ENCODE results near the gene ANKRD33B. TPM values are rescaled to one million over a fixed set of nuclear protein-coding genes. Genes with fewer than 3 reads are reported as not detected.
A peak's percentile ranks its signal among the peaks of the same experiment; 100 is the strongest.

Gene ANKRD33B
- total RNA-seq, 1 donor from 2014 or later, result 14.2 TPM

DNA sequence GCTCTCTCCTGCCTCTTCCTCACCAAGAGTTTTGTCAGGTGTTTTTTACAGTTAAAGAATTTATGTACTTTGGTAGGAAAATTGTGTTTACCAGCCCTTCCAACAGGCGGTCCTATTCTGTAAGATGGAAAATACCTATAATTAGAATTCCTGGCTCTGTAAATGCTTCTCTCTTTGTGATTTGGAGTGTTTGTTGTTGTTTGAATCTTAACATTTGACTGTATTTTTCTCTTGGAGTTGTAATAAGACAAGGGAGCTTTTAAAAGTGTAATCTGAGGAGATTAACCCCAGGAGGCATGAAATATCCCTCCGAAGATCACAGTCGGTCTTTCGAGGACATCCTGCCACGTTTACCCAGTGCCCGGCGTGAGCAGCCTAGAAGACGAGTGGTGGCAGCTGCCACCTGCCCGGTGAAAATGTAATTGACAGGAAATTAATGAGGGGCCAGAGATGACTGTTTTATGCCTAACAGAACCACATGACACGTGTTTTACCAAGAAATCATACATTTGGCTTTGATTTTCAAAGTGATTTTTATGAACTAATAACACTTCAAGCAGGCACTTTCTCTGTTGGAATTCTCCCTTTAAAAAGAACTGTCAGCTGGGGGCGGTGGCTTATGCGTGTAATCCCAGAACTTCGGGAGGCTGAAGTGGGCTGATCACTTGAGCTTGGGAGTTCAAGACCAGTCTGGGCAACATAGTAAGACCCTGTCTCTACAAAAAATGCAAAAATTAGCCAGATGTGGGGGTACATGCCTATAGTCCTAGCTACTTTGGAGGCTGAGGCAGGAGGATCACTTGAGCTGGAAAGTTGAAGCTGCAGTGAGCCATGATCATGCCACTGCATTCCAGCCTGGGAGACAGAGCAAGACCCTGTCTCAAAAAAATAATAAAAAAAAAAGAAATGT is 20.0 kb downstream of the ANKRD33B start:
- H3K4me3 ChIP-seq, result no peak overlapping the region
- H3K36me3 ChIP-seq, result no peaks in the 10 kb centered on the region
- no peak for TF ChIP-seq POLR2A (IDR thresholded peaks at IDR 0.05)
- TF ChIP-seq, protein P1, sequence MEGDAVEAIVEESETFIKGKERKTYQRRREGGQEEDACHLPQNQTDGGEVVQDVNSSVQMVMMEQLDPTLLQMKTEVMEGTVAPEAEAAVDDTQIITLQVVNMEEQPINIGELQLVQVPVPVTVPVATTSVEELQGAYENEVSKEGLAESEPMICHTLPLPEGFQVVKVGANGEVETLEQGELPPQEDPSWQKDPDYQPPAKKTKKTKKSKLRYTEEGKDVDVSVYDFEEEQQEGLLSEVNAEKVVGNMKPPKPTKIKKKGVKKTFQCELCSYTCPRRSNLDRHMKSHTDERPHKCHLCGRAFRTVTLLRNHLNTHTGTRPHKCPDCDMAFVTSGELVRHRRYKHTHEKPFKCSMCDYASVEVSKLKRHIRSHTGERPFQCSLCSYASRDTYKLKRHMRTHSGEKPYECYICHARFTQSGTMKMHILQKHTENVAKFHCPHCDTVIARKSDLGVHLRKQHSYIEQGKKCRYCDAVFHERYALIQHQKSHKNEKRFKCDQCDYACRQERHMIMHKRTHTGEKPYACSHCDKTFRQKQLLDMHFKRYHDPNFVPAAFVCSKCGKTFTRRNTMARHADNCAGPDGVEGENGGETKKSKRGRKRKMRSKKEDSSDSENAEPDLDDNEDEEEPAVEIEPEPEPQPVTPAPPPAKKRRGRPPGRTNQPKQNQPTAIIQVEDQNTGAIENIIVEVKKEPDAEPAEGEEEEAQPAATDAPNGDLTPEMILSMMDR (IDR thresholded peaks at IDR 0.05), result no peak
- no peaks in the 10 kb centered on the region for H3K9me3 ChIP-seq
- no peaks in the 10 kb centered on the region for H3K27me3 ChIP-seq
- peaks cover 24% of the 10 kb centered on the region for H3K4me1 ChIP-seq
- peak in 1 of 2 donors; percentile 27 for DNase-seq (ENCODE audit: extremely low spot score in 2 of 2)
- intact Hi-C loops (cut with DNase I), result no loop called here
- peak overlapping the region; percentile 70 for H3K27ac ChIP-seq

DNA sequence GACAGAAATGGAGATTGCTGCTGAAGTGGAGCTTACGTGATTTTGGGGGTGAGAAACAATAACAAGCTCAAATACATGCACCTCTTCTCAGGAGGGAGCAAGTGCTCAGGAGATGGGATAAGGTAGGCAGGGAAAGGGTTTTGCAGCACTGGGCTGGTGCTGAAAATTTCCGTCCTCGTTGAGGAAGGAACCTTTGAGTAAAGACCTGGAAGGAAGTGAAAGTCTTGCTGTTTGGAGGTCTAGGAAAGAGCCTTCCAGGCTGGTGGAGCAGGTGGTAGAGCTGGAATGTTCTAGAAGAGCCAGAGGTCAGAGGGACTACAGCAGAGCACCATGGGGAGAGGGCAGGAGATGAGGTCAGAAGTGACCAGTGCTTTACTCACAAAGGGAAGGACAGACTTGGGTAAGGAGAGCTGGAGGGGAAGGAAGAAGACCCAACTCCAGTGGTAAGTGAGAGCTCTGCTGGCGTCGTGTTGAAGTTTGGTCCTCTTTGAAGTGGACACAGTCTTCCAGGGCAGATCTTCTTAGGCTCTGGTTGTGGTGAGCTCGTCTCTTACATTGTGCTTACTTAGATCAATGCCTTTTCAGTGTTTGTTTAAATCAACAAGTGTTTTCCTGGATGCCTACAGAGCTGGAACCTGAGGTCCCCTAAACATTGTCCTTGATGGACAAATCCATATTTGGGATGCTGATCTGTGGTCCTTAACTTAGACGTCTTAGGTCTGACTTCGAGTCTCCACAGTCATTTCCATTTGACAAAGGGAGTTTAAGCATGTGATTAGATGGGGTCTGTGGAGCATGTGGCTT is 21.0 kb downstream of the ANKRD33B start:
- peak in 1 of 2 donors; percentile 79 for DNase-seq (ENCODE audit: extremely low spot score in 2 of 2)
- TF ChIP-seq POLR2AphosphoS5 (IDR thresholded peaks at IDR 0.05; ENCODE audit: insufficient read depth in 1 of 2, low read depth in 1 of 2) (no peak), POLR2A (IDR thresholded peaks at IDR 0.05) (no peak)
- TF ChIP-seq, protein P1 (IDR thresholded peaks at IDR 0.05), result no peak
- Histone ChIP-seq H3K36me3 (no peaks in the 10 kb centered on the region), H3K4me1 (peaks cover 24% of the 10 kb centered on the region), H3K27me3 (no peaks in the 10 kb centered on the region), H3K4me3 (no peak overlapping the region), H3K9me3 (no peaks in the 10 kb centered on the region), H3K27ac (peak overlapping the region; percentile 70)
- intact Hi-C loops (cut with DNase I), result no loop called here

DNA sequence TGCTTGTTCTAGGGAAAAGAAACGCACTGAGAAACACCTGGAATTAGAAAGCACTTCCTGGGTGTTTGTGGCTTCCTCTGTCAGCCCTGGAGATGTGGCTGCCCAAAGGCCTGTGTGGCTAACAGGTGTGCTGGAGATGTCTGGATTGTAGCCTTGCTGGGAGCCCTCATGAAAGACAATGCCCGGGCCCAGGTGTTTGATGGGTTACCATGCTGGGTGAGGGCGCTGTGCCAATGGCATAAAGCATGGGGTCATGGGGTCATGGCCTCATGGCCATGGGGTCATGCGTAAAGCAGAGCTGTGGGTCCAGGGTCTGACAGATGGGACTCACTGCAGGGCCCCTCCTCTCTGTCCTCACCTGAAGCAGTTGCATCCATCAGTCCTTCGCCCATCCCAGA is 21.6 kb downstream of the ANKRD33B start:
- intact Hi-C loops (cut with DNase I), result no loop called here
- no peak for TF ChIP-seq POLR2A (IDR thresholded peaks at IDR 0.05)
- TF ChIP-seq POLR2AphosphoS5 (IDR thresholded peaks at IDR 0.05; ENCODE audit: insufficient read depth in 1 of 2, low read depth in 1 of 2), result no peak
- TF ChIP-seq, protein P1 (IDR thresholded peaks at IDR 0.05), result no peak
- Histone ChIP-seq H3K4me1 (peaks cover 24% of the 10 kb centered on the region), H3K36me3 (no peaks in the 10 kb centered on the region), H3K27me3 (no peaks in the 10 kb centered on the region), H3K9me3 (no peaks in the 10 kb centered on the region), H3K4me3 (no peak overlapping the region), H3K27ac (peak overlapping the region; percentile 4)
- no peak for DNase-seq (ENCODE audit: extremely low spot score in 2 of 2)

DNA sequence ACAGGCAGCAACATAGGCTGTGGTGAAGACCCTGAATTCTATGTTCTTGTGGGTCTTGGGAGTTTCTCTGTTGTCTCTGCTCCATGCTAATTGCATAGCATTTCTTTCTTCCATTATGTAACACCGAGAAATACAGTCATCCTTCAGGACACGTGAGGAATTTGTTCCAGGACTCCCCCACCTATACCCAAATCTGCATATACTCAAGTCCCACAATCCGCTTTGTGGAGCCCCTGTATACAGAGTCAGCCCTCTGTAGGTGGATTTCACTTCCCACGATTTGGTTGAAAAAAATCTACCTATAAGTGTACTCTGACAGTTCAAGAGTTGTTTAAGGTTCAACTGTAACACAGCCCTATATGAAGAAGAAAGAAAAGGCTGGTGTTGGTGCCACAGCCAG is 22.1 kb downstream of the ANKRD33B start:
- Histone ChIP-seq H3K27ac (no peak overlapping the region), H3K4me1 (peaks cover 23% of the 10 kb centered on the region), H3K36me3 (no peaks in the 10 kb centered on the region), H3K9me3 (no peaks in the 10 kb centered on the region), H3K4me3 (no peak overlapping the region), H3K27me3 (no peaks in the 10 kb centered on the region)
- TF ChIP-seq POLR2A (IDR thresholded peaks at IDR 0.05), result no peak
- TF ChIP-seq, protein P1 (IDR thresholded peaks at IDR 0.05), result no peak
- no peak for TF ChIP-seq POLR2AphosphoS5 (IDR thresholded peaks at IDR 0.05; ENCODE audit: insufficient read depth in 1 of 2, low read depth in 1 of 2)
- DNase-seq (ENCODE audit: extremely low spot score in 2 of 2), result no peak
- intact Hi-C loops (cut with DNase I), result no loop called here

Data from vagina (tissue), 2 donors.